TTC549 (cell line): ENCODE results near the gene DNPH1.

Experiments
- FAIRE-seq: peaks from 2 replicates; lab custom pipeline; 2012; peaks lifted over from hg19 to GRCh38; lab: Jason Lieb, UNC

The DNPH1 gene

DNA sequence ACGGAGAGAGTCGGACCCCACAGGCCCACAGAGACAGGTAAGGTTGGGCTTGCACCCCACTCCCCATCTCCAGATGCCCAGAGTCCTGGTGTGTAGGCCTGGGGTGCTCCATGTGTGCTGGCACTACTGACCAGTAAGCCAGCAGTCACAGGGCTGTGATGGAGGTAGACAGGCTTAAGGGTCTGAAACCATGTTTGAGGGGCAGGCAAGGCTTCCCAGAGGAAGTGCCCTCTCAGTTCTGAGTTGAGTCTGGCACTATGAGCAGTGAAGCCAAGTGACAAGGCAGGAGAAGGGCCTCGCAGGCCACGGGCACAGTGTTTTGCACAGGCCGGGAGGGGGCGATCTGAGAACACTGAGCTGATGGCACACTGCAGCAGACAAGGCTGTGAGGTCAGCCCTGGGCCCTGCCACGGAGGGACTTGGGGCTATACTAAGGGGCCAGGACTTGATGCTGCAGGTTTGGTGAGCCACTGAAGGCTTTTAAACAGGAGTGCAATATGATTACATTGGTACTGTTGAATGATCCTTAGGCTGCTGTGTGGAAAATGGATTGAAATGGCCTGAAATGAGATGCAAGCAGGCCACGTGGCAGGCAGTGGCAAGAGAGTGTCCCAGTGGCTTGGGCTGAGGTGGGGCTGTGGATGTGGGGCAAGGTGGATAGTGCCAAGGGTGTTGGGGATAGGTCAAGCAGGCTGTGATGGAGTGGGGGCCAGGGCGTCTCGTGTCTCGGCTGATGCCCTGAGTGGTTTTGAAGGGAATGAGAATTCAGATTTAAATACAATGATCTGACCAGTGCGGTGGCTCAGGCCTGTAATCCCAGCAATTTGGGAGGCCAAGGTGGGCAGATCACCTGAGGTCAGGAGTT is 34.3 kb upstream of the DNPH1 start:
- FAIRE-seq, result no peak

DNA sequence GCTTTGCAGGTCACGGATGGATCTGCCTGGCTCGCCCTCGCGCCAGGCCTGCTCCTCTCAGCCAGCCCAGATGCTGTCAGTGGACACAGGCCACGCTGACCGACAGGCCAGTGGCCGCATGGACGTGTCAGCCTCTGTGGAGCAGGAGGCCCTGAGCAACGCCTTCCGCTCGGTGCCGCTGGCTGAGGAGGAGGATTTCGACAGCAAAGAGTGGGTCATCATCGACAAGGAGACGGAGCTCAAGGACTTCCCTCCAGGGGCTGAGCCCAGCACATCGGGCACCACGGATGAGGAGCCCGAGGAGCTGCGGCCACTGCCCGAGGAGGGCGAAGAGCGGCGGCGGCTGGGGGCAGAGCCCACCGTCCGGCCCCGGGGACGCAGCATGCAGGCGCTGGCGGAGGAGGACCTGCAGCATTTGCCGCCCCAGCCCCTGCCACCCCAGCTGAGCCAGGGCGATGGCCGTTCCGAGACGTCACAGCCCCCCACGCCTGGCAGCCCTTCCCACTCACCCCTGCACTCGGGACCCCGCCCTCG is 33.6 kb upstream of the DNPH1 start:
- no peak for FAIRE-seq

DNA sequence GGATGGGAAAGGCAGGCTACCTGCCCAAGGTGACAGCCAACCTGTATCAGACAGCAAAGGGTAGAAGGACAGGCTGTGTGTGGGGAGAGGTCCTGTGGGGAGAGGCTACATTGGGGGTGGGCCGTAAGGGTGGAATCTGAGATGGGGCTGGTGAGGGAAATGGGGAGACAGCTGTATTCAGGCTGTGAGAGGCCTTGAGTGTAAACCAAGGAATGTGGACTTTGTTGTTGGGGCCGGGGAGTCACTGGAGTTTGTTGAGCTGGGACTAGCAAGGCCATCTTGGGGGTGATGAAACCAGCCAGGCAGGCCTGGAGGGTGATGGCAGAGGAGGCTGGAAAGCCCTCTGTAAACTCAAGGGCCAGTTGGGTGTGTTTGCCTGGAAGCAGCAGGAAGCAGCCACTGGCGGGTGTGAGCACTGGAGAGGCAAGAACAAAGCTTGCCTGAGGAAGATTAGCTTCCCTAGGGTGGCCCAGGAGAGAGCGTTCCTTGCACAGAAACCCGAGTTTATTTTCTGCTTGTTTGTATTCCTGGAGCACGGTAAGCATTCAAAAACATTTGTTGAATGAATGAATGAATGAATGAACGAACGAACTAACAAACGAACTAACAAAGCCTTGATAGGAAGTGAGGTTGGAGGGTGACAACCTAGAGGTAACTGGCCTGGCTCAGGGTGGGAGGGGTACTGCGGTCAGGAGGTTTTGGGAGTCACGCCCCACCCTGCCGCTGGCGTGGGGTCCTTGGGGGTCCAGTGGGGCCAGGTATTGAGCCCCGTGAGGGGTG is 32.9 kb upstream of the DNPH1 start:
- no peak for FAIRE-seq

DNA sequence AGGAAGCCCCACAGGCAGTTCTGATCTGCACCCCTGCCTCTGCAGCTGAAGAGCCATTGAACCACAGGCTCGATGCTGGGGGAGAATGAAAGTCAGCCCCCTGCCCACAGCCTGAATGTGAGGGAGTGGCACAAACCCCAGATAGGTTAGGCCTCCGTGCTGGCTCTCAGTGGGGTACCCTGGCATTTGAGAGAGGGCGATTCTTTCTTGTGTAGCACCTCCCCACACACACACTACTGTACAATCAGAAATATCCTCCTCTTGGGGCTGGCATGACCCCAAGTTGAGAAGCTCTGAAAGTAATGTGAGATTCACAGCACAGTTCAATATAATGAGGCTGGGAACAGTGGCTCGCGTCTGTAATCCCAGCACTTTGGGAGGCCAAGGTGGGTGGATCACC is 31.9 kb upstream of the DNPH1 start:
- no peak for FAIRE-seq

DNA sequence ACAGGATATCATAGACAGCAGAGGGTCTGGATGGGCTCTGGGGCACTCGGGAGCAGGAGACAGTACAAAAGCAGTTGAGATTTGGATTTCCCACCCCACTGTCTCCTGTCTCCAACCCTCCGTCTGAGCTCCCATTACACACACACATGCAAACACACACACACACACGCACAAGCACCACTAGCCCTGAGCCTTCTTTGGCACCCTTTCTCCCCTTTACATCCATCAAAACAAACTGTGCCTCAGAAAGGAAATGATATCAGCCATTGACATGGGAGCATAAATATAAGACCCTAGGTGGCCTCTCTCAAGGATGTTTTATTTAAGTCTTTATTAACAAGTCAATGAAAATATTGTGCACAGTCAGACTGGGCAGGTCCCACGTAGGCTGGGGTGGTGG is 31.5 kb upstream of the DNPH1 start:
- FAIRE-seq, result no peak

DNA sequence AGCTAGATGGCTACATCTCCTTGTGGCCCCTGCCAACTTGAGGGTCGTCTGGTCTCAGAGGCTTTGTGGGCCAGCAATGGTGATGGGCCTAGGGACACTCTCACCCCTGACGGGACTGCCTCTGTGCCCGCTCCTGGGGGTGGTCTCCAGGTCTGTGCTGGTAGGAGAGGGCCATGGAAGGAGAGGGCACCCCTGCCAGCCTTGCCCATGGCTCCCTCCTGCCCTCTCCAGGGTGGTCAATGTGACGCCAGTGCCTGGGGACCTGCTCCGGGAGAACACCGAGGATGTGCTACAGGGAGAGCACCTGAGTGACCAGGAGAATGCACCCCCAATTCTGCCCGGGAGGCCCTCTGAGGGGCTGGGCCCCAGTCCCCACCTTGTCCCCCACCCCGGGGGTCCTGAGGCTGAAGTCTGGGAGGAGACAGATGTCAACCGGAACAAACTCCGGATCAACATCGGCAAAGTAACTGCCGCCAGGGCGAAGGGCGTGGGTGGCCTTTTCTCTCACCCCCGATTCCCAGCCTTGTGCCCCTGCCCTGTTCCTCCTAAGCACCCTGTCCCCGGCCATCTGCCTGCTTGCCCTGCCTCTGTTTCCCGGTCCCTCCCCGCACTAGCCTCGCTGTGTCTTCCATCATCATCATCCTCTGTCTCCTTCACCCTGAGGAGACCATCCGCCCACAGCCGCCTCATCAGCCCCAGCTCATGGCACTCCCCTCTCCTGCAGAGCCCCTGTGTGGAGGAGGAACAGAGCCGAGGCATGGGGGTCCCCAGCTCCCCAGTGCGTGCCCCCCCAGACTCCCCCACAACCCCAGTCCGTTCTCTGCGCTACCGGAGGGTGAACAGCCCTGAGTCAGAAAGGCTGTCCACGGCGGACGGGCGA is 29.8 kb upstream of the DNPH1 start:
- FAIRE-seq, result no peak

DNA sequence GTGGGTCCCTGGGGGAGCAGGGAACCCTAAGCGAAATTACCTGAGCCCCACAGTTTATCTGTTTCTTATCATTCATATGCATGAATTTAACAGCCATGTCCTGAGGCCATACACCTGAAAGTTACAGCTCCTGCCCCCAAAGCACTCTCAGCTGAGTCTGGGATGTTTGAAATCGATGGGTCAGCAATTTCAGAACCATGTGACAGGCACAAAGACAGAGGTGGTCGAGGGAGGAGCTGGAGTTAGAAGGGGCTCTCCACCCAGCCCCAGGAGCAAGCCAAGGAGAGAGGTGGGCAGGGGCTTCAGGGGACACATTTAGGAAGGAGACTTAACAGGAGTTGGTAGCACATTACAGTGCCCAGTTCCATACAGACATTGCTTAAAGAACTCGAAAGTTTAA is 28.9 kb upstream of the DNPH1 start:
- no peak for FAIRE-seq

DNA sequence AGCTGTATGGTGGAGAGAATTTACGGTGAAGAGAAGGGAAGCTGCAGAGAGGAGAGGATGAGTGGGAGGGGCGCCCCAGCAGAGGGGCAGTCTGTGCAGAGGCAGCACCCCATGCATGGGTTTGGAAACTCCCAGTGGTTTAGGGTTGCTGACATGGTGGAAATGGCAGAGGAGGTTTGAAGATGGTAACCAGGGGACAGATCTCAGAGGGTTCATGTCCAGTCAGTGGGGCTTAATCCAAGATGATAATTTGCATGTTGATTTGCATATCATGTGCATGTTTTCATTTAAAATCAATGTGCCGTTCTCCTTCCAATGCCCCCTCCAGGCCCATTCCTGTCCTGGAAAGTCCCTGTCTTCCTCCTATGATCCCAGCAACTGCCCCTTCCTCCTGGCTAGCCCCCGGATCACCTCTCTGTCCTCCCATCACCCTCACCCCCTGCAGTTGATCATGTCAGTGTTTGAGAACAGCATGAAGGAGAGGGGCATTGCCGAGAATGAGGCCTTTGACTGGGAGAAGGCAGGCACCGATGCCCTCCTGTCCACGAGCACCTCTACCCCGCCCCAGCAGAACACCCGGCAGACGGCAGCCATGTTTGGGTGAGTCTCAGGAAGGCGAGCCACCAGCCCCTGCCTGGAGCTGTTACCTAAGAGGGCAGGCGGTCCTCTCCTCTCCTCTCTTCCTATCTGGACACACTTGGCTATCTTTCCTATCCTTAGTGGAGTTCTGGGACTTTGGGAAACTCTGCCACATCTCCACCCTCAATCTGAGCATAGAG is 28.3 kb upstream of the DNPH1 start:
- FAIRE-seq, result no peak

DNA sequence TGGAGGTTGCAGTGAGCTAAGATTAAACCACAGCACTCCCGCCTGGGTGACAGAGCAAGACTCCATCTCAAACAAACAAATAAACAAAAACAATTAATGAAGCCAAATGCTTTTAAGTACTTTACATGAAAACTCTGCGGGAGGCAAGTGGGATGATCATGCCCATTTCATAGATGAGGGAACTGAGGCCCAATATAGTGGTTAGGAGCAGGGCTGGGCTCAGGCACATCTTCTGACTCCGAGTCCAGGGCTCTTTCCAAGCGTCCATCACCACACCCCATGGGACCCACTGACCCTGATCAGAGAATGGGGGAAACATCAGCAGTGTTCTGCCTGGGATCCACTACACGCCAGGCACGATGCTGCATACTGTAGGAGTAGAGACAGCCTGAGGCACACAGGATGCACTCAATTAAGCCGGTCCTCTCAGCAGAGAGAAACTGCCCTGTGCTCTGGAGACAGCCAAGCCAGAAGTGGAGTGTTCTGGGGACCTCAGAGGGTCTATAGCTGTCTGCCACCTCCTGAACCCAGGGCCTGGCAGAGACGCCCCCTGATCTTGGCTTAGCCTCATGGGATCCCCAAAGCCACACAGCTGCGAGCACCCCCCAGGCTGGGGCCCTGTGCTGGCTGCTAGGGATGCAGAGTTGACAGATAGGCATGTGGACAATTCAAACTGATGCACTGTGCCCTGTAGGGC is 27.5 kb upstream of the DNPH1 start:
- FAIRE-seq, result no peak

DNA sequence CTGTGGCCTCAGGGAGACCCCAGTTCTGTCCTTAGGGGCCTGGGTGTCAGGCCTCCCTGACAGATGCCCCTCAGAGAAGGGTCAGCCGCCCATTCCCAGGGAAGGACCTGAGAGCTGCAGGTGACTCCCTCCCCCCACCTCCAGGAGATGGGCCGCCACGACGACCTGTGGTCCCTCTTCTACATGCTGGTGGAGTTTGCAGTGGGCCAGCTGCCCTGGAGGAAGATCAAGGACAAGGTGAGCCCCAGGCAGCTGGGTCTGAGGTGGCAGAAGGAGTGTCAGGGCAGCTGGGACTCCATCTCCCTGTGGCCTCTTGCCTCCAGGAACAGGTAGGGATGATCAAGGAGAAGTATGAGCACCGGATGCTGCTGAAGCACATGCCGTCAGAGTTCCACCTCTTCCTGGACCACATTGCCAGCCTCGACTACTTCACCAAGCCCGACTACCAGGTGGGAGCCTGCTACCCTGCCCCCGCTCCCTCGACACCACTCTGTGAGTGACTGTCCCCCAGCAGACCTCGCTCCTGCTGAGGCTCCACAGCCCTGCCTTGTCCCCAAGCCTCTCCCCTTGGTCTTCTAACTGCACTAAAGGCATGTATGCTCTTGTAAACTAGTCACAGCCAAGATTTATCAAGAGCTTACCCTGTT is 26.2 kb upstream of the DNPH1 start:
- FAIRE-seq, result no peak

DNA sequence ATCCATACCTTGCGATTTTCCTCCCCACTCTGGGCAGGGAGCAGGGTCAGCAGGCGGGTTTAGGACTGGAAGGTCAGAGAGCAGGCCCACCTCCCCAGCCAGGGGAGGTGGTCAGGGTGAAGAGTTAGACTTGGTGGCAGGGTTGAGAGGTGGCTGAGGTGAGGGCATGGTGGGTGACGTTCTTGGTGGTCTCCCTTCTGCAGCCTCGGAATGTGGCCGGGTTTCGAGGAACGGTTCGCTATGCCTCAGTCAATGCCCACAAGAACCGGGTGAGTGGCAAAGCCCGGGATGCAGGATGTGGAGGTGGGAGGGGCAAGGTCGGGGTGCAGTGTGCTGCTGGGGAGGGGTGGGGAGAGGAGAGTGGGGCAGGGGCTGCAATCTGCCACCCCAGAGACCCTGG is 25.6 kb upstream of the DNPH1 start:
- no peak for FAIRE-seq

DNA sequence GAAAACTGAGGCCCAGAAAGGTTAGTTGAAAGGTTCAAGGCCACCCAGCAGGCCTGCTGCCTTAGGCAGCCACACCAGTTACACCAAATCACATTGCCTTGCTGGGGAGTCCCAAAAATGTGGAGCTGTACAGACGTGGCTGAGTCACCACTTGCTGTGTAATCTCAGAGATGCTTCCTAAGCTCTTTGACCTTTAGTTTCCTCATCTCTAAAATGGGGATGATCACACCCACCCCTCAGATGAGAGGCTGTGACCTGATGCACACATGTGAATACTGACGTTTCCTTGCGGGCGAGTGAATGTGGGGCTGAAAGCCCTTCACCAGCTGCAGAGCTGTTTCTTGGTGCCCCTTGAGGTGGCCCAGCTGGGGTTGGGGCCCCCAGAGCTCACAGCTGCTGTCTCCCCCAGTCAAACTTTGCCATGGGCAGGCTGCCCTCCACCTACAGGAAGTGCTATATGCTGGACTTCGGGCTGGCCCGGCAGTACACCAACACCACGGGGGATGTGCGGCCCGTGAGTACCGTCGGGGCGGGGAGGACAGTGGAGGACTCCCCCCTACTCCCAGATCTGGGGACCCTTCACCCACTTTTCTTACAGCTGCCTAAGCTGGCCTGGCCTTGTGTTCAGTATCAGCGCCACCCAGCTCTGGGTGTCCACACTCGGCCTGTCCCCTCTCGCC is 25.0 kb upstream of the DNPH1 start:
- no peak for FAIRE-seq

DNA sequence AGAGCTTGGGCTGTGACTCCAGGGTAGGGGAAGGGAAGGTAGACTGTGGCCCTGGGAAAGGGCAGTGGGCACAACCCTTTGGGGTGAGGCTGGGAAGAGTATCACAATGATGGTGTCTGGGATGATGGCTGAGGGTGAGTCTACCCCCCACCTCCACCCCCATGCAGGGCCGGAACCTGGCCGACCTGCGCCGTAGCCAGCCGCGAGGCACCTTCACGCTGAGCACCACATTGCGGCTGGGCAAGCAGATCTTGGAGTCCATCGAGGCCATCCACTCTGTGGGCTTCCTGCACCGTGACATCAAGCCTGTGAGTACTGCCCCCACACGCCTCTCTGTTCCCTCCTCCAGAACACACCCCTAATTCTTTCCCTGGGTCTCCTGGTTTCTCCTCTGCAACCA is 24.1 kb upstream of the DNPH1 start:
- no peak for FAIRE-seq

DNA sequence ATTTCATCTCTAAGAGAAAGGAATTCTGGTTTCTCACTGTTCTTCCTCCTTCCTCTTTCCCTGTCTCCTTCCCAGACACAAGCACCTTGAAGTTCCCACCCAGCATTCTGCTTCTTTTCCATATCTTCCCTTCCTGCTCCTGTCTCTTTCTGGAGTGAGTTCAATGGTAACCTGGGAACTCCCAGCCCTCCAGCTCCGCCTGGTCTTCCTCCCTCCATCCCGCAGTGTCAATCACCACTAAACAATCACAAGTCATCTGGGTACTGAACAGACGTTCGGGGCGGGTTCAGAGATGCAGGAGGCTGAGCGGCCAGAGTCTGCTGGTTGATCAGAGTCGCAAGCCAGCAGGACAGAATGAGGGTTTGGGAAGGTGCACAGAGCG is 21.7 kb upstream of the DNPH1 start:
- FAIRE-seq, result no peak

DNA sequence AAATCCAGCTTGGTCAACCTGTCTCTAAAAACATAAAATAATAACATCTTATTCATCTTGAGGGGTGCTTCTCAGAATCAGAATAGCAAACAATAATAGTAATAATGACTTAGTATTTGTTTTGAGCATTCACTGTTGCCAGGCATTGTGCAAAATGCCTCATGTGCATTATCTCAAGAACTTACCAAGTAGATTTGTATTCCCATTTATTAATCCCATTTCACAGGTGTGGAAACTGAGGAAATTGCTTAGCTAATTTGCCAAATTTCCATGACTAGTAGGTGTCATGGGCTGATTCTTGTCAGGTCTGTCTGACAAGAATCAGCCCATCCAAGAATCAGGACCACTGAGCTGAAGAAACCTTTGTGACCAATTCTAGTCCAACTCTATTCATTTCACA is 19.5 kb upstream of the DNPH1 start:
- FAIRE-seq, result no peak

DNA sequence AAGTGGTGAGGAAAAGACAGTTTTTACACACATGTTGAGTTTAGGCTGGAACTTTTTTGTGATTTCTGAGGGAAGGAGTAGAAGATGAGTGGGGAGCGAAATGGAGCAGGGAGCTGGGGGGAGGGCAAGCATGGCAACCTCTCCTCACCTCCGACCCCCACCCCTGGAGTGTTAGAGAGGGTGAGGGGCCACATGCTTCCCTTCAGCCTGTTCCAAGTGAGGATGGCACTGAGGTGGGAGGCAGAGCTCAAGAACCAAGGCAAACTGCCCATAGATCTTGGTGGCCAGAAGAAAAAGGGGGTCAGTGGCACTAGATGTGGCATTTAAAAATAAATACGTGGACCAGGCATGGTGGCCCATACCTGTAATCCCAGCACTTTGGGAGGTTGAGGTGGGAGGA is 18.8 kb upstream of the DNPH1 start:
- no peak for FAIRE-seq

DNA sequence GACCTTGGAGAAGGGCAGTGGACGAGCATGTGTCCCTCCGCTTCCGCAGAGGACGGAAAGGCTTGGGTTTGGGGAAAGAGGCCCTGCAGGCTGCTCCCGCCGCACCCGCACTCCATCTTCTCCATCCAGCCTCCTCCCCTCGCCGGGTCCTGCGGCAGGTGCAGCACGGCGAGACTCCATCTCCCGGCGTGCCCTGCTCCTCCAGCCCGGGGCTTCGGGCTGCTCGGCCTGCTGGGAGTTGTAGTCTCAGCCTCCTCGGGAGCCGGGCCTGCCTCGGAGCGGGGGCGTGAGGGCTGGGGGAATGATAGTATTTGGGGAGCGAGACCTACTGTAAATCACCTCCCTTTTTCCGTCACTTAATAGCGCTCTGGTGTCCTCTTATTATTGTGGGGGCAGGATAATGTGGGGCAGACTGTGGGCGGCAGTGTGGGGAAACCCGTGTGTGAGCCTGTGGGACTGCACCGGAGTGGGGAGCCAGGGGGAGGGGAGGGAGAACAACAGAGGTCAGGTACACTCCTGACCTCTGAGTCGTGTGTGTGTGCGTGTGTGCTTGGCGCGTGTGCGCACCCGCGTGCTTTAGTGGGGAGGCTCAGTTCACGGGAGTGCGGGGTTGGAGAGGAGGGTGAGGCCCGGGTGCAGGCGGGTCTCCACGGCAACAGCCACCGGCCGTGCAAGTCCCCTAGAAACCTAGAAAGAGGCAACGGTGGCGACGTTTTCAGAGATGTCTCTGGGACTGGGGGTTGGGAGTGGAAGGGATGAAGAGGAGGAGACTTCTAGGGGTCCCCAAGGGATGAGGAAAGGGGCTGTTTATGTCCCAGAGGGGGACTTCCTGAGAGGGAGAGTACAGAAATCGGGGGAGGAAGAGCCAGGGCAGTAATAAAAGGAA is 18.1 kb upstream of the DNPH1 start:
- no peak for FAIRE-seq

DNA sequence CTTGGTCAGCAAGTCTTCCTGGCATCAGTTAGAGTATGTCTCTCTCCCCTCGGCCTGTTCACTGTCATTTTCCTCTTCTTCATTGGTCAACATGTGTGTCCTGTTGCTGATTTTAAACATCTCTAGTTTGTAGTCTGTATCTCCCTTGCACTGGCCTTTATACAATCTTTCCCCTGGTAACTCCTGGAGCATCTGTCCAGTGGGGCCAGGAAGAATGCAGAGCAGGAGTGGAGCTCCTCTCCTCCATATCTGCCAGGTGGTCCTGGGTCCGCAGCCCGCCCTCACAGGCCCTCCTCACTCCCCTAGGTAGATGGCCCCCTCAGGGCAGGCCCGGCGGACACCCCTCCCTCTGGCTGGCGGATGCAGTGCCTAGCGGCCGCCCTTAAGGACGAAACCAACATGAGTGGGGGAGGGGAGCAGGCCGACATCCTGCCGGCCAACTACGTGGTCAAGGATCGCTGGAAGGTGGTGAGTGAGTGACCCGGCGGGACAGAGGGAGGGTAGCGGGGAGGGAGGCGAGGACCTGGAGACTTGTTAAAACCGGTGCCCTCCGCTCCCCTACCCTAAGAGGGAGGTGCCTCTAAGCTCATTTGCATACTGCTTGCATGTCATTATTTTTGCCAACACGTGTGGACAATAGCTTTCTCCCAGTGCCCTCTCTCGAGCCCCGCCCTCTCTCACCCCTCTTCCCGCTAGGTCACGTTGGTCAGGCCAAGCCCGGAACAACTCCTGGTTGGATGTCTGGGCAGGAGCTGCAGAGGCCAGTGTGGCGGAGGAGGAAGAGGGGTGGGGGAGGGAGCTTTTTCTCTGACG is 17.2 kb upstream of the DNPH1 start:
- no peak for FAIRE-seq
